ENCODE data around the gene XIRP1.

The XIRP1 gene

DNA sequence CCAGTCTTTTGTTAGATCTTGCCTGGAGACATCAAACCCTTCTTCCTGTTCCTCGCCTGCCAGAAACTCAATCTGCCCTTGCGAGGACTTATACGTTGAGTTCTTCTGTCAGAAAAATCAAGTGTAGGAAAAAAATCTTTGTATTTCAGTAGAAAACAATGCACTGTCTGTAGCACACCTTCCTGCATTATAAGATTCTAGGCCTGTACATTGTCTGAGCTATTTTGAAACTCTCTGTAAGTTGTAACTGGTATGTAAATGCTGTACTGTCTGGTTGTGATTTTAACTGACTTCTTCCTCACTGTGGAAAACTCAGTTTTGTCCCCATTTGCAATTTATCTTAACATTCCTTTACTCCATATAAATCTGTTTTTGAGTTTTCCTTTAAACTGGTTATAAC lies 17.7 kb upstream of the XIRP1 start:
- DNase-seq (ENCODE audit: low read depth, low spot score): no peak

DNA sequence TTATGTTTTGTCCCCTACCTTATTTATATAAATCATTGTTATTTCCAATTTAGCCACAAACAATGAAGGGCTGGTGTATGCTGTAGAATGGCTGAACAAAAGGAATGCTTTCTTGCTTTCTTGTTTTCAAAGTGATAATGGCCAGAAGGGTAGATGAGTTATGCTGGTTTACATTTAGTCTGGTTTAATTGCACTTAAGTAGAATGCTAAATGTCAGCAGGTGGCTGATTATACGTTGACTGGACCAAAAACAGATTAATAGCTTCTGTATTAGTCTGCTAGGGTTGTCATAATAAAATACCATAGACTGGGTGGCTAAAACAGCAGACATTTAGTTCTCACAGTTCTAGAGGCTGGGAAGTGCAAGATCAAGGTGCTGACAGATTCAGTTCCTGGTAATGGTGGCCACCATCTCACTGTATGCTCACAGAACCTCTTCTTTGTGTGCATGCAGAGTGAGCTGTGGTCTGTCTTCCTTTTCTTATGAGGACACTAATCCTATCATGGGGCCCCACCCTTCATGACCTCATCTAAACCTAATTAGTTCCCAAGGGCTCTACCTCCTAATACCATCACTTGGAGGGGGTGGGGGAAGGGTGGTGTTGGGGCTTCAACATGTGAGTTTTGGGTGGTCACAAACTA lies 17.1 kb upstream of the XIRP1 start:
- DNase-seq (ENCODE audit: low read depth, low spot score): no peak

- no peak for DNase-seq (ENCODE audit: low read depth, low spot score)
These were observed 16.2 kb upstream of the XIRP1 start for GRCh38 chr3:39208463-39209055.

DNA sequence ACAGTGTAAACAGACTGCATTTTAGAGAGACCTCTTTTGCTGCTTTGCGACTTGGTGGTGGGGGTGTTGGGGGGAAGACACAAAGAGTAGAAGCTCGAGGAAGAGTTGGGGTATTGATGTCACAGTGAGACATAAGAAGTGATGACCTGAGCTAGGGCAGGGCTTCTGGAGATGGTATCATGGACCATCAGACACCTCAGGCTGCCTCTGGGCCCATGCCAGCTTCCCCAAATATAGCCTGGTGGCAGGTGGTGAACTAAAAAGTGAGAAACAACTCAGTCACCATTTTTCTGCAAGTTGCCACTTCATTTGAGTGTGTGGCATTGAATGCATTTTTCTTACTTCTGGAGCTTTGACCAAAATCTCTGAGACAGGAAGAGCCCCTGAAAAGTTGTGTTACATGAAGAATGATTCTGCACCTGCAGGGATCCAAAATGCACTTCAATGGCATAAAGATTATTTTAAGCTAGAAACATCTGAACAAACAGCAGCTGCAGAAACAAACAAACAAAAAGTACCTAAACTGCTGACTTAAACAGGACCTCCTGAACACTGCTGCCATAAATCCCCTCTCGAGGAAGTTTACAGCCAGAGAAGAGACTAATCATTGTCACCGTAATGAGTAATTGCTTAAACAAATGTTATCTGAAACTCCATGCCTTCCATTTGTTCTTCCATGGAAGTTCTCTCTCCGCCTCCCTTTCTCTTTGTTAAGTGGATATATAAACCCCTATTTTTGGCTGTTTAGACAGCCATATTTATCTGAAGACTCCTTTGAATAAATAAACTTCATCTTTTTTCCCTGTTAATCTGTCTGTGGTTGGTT lies 15.2 kb upstream of the XIRP1 start:
- no peak for DNase-seq (ENCODE audit: low read depth, low spot score)

- DNase-seq (ENCODE audit: low read depth, low spot score): no peak
These were observed 13.6 kb upstream of the XIRP1 start for GRCh38 chr3:39205919-39206516.

DNA sequence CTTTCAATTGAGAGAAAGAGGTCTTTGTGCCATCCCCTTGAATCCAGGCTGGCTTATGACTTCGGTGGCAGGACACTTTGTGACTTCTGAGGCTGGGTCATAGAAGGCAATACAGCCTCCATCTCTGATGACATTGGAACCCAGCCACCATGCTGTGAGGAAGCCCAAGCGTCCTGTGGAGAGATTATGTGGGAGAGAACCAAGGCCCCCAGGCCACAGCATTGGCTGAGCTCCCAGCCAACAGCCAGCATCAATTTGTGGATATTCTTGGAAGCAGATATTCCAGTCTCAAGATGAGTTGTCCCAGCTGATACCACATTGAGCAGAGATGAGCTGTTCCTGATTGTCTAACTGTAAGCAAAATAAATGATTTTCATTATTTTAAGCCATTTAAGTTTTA lies 12.7 kb upstream of the XIRP1 start:
- DNase-seq (ENCODE audit: low read depth, low spot score): no peak

DNA sequence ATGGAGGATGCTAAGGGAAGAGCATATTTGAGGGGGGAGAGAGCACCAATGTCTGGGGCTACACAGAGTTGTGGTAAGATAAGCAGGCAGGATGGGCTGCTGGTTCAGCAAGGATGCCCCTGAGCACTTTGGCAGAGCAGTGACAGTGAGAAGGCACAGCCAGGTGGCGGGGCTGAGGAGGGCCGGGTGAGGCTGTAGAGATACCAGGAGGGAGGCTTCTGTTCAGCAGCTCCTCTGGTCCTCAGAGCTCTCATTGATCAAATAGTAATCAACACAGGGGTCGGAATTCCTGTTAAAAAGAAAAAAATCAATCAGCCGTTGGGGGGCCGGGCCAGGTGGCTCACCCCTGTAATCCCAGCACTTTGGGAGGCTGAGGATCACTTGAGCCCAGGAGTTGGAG lies 11.5 kb upstream of the XIRP1 start:
- DNase-seq (ENCODE audit: low read depth, low spot score): no peak

DNA sequence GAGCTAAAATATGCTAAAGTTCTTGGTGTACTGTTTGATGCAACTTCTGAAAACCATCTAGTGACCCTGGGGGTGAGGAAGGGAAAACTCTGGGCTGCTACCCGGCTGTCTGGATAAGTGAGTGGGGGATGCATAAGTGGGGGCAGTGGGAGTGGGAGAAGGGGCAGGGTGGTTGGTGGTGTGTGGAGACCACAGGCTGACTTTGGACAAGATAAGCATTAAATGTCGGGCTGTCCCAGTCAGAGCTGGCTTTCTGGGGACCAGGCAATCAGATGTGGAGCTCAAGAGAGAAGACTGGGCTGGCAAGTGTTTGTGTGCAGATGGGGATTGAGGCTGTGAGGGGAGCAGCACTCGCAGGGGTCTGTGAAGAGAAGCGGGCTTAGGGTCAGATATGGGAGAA lies 11.0 kb upstream of the XIRP1 start:
- DNase-seq (ENCODE audit: low read depth, low spot score): no peak

- no peak for DNase-seq (ENCODE audit: low read depth, low spot score)
These were observed 9.7 kb upstream of the XIRP1 start for GRCh38 chr3:39202094-39202493.

GRCh38 chr3:39196671-39197356 lies 4.4 kb upstream of the XIRP1 start:
- no peak for DNase-seq (ENCODE audit: low read depth, low spot score)

GRCh38 chr3:39196034-39196433 lies 3.6 kb upstream of the XIRP1 start:
- no peak for DNase-seq (ENCODE audit: low read depth, low spot score)

DNA sequence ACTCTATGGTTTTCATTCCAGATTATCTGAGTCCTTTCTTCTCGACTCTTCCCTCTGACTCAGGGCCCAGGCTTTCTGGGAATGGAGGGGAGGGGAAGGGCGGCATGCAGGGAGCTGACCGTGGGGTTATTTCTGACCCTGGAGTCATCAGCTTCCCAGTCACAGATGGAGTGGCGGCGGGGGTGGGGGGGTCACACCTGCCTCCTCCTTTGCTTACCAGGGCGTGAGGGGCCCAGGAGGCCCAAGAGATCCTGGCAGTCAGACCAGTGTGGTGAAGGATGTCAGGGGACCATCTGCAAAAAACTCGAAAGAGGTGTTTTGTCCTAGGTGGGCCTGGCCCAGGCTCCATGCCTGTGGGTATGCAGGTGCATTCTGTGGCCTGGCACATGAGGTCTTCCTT lies 996 bp upstream of the XIRP1 start:
- no peak for DNase-seq (ENCODE audit: low read depth, low spot score)

DNA sequence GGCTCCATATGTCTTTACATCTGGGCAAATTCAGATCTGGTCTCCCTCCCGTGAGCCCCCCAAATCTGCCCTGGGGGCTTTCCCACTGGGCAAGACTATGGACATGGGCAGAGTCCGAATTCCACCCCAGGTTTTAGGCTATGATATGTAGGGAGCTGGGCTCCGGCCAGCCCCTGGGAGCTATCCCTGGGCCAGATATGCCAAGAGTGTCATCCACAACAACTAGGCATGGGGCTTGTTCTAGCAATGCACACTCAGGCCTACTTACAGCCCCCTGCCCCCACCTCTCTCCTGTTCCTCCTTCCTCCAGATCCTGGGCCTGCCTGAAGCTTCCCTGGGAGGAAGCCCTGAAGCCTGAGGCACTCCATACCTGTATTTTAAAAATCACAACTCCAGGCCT lies 622 bp downstream of the XIRP1 start:
- no peak for DNase-seq (ENCODE audit: low read depth, low spot score)

DNA sequence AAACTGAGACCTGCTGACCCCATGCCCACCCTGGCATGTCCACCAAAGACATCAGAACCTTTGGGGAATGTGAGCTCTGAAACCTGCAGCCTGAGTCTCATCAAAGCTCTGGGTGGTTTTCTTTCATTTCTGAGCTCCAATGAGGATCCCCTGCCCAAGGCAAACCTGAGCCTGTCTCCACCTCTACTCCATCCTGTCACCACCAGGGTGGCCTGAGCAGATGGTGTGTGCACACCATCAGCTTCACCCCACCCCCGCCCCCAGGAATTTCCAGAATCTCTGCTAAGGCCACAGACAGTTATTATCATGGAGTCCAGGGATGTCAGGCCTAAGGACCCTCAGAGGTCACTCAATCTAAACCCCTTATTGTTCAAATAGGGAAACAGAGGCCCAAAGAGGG lies 1.3 kb downstream of the XIRP1 start:
- no peak for DNase-seq (ENCODE audit: low read depth, low spot score)

DNA sequence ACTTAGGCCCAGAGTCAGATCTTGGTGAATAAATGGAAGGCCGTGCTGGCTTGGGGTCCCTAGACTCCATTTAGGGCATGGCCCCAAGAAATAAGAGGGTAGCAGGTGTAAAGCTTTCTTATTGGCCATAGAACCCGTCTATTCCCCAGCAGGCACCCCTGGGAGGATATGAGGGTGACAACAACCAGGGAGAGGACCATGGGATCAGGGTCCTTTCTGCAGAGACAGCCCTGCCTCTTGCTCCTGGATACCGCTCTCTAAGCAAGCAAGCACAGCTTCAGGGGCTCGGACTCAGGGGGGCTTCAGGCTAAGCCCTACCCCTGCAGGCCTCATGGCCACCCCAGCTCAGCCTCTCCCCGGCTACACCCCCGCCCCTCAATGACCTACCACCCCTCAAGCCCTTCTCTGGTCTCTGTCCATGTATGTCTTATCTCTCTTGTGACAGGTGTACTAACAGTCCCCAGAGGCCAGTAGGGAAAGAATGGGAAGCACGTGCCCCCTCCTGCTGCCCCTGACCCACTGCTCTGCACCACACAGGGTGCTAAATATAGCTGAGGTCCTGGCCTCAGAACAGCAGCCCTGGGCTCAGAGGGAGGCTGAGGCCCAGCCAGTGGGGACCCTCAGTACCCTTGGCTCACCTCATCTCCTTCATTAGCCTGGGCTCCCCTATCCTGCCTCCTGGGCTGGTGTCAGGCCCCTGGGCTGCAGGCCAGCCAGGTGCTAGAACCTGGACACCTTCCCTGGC lies 1.9 kb downstream of the XIRP1 start:
- DNase-seq (ENCODE audit: low read depth, low spot score): no peak

- DNase-seq (ENCODE audit: low read depth, low spot score): no peak
These were observed 2.5 kb downstream of the XIRP1 start for GRCh38 chr3:39189959-39190269.

DNA sequence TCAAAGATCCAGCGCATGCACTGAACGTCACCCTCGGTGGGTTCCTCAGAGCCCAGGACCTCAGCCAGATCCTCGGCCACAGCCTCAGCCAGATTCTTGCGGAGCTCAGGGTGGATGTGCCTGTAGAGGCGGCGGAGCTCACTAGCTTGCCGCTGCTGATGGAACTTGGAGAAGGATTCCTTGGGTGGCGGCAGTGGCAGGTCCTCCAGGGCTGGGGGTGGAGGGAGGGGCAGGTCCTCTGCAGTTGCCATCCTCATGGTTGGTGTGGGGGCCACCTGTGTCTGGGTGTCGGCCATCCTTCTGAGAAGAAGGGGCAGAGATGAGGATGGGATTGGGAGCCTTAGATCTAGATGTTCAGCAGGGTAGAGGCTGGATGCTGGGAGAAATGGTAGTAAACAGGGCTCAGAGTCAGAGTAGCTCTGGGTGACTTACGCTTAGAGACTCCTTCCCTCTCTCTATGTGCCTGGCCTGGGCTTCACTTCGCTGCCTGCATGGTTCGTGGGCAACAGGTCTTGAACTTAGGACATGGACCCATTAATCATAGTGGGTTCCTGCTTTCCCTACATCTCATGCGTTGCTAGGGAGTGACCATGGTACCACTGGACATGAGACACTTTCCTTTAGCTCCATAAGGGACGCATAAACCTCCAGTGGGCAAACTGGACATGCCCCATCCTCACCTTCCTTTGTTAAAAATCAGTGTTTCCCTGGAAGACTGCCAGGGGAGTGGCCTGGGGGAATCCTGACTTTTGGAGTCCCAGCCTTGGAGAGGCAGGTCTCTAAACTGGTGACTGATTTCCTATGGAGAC lies 3.0 kb downstream of the XIRP1 start:
- no peak for DNase-seq (ENCODE audit: low read depth, low spot score)

DNA sequence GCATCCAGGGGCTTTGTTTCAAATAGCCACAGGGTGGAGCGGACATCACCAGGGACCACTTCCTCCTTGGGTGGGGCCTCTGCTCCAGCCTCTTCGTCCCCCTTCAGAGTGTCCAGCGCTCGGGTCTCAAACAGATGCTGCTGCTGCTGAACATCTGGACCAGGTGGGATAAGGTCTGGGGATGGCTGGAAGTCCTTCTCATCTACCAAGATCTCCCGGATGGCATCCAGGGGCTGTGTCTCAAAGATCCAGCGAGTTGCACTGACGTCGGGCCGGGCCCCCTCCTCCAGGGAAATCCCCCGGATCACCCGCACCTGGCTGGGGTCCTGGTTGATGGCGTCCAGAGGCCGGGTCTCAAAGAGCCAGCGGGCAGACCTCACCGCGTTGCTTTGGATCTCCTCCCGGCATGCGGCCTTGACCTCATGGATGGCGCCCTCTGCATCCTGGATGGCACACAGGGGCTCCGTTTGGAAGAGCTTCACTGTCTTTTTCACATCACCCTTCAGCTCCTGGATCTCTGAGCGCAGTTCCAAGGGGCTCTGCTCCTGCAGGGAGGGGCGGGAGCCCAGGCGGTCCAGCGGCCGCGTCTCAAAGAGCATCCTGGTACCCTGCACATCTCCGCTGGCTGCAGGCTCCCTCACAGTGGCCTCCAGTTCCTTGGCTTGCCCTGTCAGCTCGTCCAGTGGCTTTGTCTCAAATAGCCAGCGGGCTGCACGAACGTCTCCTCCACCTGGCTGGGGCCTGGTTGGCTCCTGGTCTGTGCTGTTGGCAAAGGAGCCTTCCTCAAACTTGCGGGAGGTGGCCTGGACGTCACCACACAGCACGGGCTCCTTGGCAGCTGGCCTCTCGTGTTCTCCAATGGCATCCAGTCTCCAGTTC lies 3.9 kb downstream of the XIRP1 start:
- no peak for DNase-seq (ENCODE audit: low read depth, low spot score)

DNA sequence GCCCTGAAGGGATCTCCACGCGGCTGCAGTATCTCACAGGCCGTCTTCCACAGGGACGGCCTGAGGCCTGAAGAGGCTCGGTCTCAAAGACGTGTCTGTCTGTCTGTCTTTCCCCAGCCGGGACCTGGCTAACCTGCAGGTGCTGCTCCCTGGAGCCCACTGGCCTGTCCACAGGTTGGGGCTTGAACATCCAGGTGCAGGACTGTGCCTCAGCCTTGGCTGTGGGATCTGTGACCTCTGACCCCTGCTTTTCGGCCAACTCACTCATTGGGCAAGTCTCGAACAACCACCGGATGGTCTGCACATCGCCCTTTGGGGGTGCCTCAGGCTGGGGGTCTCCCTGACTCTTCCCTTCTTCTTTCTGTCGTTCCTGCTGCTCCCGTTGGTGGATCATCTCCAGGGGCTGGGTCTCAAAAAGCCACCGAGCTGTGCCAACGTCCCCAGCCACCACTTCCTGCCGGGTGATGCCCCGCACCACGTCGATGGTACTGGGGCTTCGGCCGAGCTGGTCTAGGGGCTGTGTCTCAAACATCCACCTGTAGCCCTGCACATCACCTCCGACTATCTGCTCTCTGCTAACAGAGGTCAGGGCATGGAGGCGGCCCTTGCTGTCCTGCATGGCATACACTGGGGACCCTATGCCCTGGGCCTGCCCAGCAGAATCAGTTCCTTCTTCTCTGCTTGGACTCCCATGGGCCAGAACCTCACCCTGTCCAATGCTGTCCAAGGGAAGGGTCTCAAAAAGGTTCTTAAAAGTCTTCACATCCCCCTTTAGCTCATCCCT lies 4.8 kb downstream of the XIRP1 start:
- DNase-seq (ENCODE audit: low read depth, low spot score): no peak

Data from activated naive CD8-positive, alpha-beta T cell treated with anti-CD3 and anti-CD28 coated beads, Interleukin-2, amount 50 U/mL, for 16 hours (primary cell).